Neural cell (in vitro differentiated cells): ENCODE measurements around the gene SNTG2. TPM values are rescaled to one million over a fixed set of nuclear protein-coding genes. Genes with fewer than 3 reads are reported as not detected.
"Not testable (repeated sequence)": the region's sequence is repeated elsewhere in the genome, so short reads cannot be mapped to it uniquely, and the experiment has no call there.

Experiments used
- H2AFZ ChIP-seq: fragments of 200-600, 300-800 bp; sonication (generic), shearing (Covaris generic); 2 replicates; pipeline ENCODE4 v1.6.0; 2014; ENCODE audit warnings: low read depth, mild to moderate bottlenecking, antibody characterized with exemption, low read length, moderate library complexity
- H3F3A ChIP-seq: fragments of 200-600 bp; shearing (Covaris generic); 2 replicates; pipeline ENCODE4 v1.6.1; 2016; ENCODE audit warnings: mild to moderate bottlenecking, moderate library complexity, mixed read lengths, antibody characterized with exemption, low read length; ENCODE audit not compliant: insufficient read depth, poor library complexity, severe bottlenecking
- H3K27ac ChIP-seq: fragments of 200-600, 300-800 bp; sonication (generic), shearing (Covaris generic); 2 replicates; pipeline ENCODE4 v1.5.1; 2014; ENCODE audit warnings: mild to moderate bottlenecking, low read length, moderate library complexity
- H3K27me3 ChIP-seq: fragments of 300-800, 200-600 bp; sonication (generic), shearing (Covaris generic); 2 replicates; pipeline ENCODE4 v1.6.0; 2014; ENCODE audit warnings: mild to moderate bottlenecking, low read depth, low read length, moderate library complexity; ENCODE audit not compliant: insufficient read depth
- H3K36me3 ChIP-seq: fragments of 300-800, 200-600 bp; sonication (generic), shearing (Covaris generic); 2 replicates; pipeline ENCODE4 v1.5.1; 2014; ENCODE audit warnings: mild to moderate bottlenecking, antibody characterized with exemption, low read length, moderate library complexity; ENCODE audit not compliant: insufficient read depth
- H3K4me2 ChIP-seq: fragments of 300-800, 200-600 bp; sonication (generic), shearing (Covaris generic); 2 replicates; pipeline ENCODE4 v1.6.0; 2014; ENCODE audit warnings: mild to moderate bottlenecking, low read length
- H3K4me3 ChIP-seq: fragments of 300-800, 200-600 bp; sonication (generic), shearing (Covaris generic); 2 replicates; pipeline ENCODE4 v1.5.1; 2014; ENCODE audit warnings: mild to moderate bottlenecking, low read length, moderate library complexity
- H3K79me2 ChIP-seq: fragments of 200-600 bp; shearing (Covaris generic); replicated peaks from 2 replicates; pipeline ENCODE4 v1.6.0; 2014; ENCODE audit warnings: mild to moderate bottlenecking, low read length, moderate library complexity; ENCODE audit not compliant: insufficient read depth
- H3K9ac ChIP-seq: fragments of 300-800, 200-600 bp; sonication (generic), shearing (Covaris generic); 2 replicates; pipeline ENCODE4 v1.6.1; 2016; ENCODE audit warnings: mild to moderate bottlenecking, low read length, mixed read lengths
- H3K9me2 ChIP-seq: fragments of 200-600 bp; shearing (Covaris generic); 2 replicates; pipeline ENCODE4 v1.6.1; 2016; ENCODE audit warnings: mild to moderate bottlenecking, low read length, mixed read lengths; ENCODE audit not compliant: insufficient read depth
- H3K9me3 ChIP-seq: fragments of 200-600, 300-800 bp; sonication (generic), shearing (Covaris generic); 2 replicates; pipeline ENCODE4 v1.6.1; 2016; ENCODE audit warnings: mild to moderate bottlenecking, mixed run types, low read length, moderate library complexity, mixed read lengths
- H4K20me1 ChIP-seq: fragments of 200-600 bp; shearing (Covaris generic); 2 replicates; pipeline ENCODE4 v1.6.1; 2016; ENCODE audit warnings: mild to moderate bottlenecking, mixed run types; ENCODE audit not compliant: insufficient read depth
- CTCF ChIP-seq: fragments of 450-650 bp; IDR thresholded peaks from 2 replicates; pipeline ENCODE4 v1.5.1; 2014; ENCODE audit warnings: antibody characterized with exemption, mild to moderate bottlenecking, moderate library complexity; ENCODE audit not compliant: poor library complexity, severe bottlenecking
- EP300 ChIP-seq: fragments of 450-650 bp; conservative IDR thresholded peaks from 2 replicates; pipeline ENCODE4 v1.6.1; 2014; ENCODE audit warnings: antibody characterized with exemption, mild to moderate bottlenecking, moderate library complexity; ENCODE audit not compliant: poor library complexity, severe bottlenecking
- EZH2 ChIP-seq: fragments of 200-600, 300-800 bp; shearing (Covaris generic), sonication (generic); IDR thresholded peaks from 2 replicates; pipeline ENCODE4 v1.6.1; 2014; ENCODE audit warnings: antibody characterized with exemption, low read length, borderline replicate concordance, mild to moderate bottlenecking; ENCODE audit not compliant: insufficient read depth, poor library complexity, severe bottlenecking
- MXI1 ChIP-seq: fragments of 450-650 bp; conservative IDR thresholded peaks from 2 replicates; pipeline ENCODE4 v1.6.1; 2014; ENCODE audit warnings: antibody characterized with exemption, mild to moderate bottlenecking; ENCODE audit not compliant: poor library complexity, severe bottlenecking
- POLR2AphosphoS5 ChIP-seq: IDR thresholded peaks from 2 replicates; pipeline ENCODE4 v1.6.1; 2012
- RAD21 ChIP-seq: fragments of 450-650 bp; conservative IDR thresholded peaks from 2 replicates; pipeline ENCODE4 v1.6.1; 2014; ENCODE audit warnings: antibody characterized with exemption, mild to moderate bottlenecking, moderate library complexity
- REST ChIP-seq: IDR thresholded peaks from 2 replicates; pipeline ENCODE4 v1.6.1; 2012; ENCODE audit warnings: borderline replicate concordance
- SMC3 ChIP-seq: fragments of 450-650 bp; conservative IDR thresholded peaks from 2 replicates; pipeline ENCODE4 v1.6.1; 2014; ENCODE audit warnings: antibody characterized with exemption, mild to moderate bottlenecking, moderate library complexity; ENCODE audit not compliant: poor library complexity
- TAF1 ChIP-seq: IDR thresholded peaks from 2 replicates; pipeline ENCODE4 v1.6.1; 2012; ENCODE audit warnings: low read depth
- polyA plus RNA-seq: library from polyadenylated mRNA; depleted of rRNA; stranded (reverse); fragments of >200 nt; gene quantifications from 2 replicates; pipeline ENCODE4 v1.2.3, GENCODE V29; 2014

Gene SNTG2
- polyA plus RNA-seq, 1 donor from 2014 or later, result not detected

DNA sequence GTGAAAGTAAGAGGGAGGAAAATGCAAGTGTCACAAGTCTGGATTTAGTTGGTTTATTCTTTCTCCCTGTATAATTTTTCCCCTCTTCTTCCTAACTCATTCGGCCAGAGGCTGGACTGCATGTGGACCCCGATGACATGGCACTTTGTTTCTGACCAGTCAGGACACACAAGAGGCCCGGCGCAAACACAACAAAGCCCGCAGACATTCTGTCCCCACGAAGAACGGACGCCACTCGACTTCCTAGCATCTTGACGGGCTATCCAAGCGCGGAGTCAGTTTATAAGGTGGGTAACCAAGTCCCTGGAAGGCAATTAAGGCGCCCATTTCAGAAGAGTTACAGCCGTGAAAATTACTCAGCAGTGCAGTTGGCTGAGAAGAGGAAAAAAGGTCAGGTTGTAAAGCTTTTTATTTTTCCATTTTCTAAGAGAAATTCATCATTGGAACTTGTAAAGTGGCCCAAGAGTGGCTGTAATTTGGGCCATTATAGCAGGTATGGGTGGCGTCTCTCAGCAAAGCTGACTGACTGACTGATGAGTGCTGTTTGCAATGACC lies 462.6 kb downstream of the SNTG2 start, which contains the start of gene TPO:
Gene TPO (plus strand): TSS at position 308 of the 555 bp plus-strand sequence. CDS start 946 bp downstream, outside the sequence.
- Histone ChIP-seq H3K4me2 (no peak within 1 kb of the TSS), H3K4me3 (no peak within 1 kb of the TSS), H3K36me3 (no peaks in the 10 kb centered on the region), H3K9ac (no peak within 1 kb of the TSS), H3K27me3 (no peaks in the 10 kb centered on the region), H2AFZ (no peak within 1 kb of the TSS), H3K27ac (no peak within 1 kb of the TSS), H3K9me2 (no peaks in the 10 kb centered on the region), H3F3A (no peaks in the 10 kb centered on the region), H3K79me2 (no peaks in the 10 kb centered on the region), H4K20me1 (no peaks in the 10 kb centered on the region), H3K9me3 (no peaks in the 10 kb centered on the region)
- no peak for TF ChIP-seq EP300
- no peak for TF ChIP-seq REST
- TF ChIP-seq TAF1, result no peak
- peak; percentile 28 for TF ChIP-seq POLR2AphosphoS5
- TF ChIP-seq RAD21, result no peak
- no peak for TF ChIP-seq EZH2

DNA sequence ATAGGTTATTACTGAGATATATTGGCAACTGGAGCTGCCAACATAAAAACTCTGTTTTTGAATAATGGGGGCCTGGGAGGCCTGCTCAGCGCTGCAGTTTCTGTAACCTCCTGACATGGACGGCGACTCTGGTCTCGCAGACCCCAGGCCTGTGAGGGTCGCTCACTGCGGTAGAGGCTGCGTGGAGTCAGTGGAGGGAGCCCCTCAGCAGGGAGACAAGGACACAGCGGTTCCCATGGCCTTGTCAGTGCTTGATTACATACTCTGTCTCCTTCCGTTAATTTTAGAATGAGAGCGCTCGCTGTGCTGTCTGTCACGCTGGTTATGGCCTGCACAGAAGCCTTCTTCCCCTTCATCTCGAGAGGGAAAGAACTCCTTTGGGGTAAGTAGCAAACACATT lies 463.5 kb downstream of the SNTG2 start:
- no peaks in the 10 kb centered on the region for H3K9me2 ChIP-seq
- H3K4me3 ChIP-seq, result no peak overlapping the region
- H3K79me2 ChIP-seq, result no peaks in the 10 kb centered on the region
- H3K4me2 ChIP-seq, result no peak overlapping the region
- H3K27ac ChIP-seq, result no peak overlapping the region
- H3K9me3 ChIP-seq, result no peaks in the 10 kb centered on the region
- H3K27me3 ChIP-seq, result no peaks in the 10 kb centered on the region
- no peak overlapping the region for H3K9ac ChIP-seq
- H3K36me3 ChIP-seq, result no peaks in the 10 kb centered on the region
- peak; percentile 24 for TF ChIP-seq CTCF
- no peak for TF ChIP-seq SMC3
- no peak for TF ChIP-seq RAD21
- no peak for TF ChIP-seq REST
- no peak for TF ChIP-seq EZH2
- TF ChIP-seq MXI1, result no peak
- TF ChIP-seq EP300, result peak; percentile 10
- TF ChIP-seq TAF1, result no peak
- TF ChIP-seq POLR2AphosphoS5, result peak; percentile 55
- no peaks in the 10 kb centered on the region for H4K20me1 ChIP-seq
- H3F3A ChIP-seq, result no peaks in the 10 kb centered on the region
- no peak overlapping the region for H2AFZ ChIP-seq

DNA sequence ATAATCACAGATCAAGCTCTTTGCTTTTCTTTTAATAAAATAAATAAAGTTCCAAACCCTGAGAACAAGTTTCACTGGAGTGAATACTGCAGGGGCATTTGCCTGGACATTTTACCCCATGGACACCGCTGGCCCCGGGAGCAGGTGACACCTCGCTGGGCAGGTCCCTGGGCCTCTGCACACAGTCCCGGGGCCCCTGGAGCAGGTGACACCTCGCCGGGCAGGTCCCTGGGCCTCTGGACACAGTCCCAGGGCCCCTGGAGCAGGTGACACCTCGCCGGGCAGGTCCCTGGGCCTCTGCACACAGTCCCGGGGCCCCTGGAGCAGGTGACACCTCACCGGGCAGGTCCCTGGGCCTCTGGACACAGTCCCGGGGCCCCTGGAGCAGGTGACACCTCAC lies 464.3 kb downstream of the SNTG2 start:
- H3K4me3 ChIP-seq, H3K9me2 ChIP-seq, H2AFZ ChIP-seq, H3K79me2 ChIP-seq, H3K4me2 ChIP-seq, H3K27ac ChIP-seq, H3K27me3 ChIP-seq, H3F3A ChIP-seq, H4K20me1 ChIP-seq, H3K9ac ChIP-seq, H3K36me3 ChIP-seq, H3K9me3 ChIP-seq: not testable (repeated sequence)
